NCI-H1930 (cell line): ENCODE data around the gene RNF208.

ENCODE experiments used
- DNase-seq, 2 experiments: peaks; one replicate each; lab custom pipeline; 2025; lab: John Stamatoyannopoulos, UW

Gene RNF208

DNA sequence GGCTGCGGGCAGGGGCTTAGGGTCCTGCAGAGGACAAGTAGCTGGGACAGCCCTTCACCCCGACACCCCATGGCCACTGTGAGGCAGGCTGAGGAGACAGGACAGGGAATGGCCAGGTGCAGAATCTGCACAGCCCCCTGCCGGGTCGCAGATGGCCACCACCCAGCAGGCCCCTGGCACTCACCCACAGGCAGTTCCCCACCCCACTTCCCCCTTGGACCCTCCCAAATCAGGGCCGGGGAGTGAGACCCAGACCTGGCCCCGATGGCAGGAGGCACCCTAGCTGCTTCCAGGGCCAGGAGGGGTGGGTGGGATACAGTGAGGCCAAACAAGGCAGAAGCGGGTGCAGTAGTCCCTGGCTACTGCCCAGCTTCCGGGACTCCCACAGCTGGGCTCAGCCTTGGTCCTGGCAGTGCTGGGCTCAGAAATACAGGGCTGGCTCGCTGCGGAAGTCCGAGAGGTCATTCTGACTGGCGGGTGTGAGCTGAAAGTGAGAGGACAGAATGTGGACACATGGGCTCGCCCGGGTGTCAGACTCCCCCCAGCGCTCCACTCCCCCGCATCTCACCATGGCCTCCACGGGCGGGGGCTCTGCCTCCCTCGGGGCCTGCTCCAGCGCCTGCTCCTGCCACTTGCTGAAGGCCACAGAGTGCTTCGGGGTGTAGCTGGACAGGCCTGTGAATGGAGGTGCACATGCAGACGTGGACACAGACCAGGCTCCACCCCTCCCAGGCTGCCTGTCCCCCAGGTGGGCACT, 30.2 kb downstream of the RNF208 start:
- no peak for DNase-seq

DNA sequence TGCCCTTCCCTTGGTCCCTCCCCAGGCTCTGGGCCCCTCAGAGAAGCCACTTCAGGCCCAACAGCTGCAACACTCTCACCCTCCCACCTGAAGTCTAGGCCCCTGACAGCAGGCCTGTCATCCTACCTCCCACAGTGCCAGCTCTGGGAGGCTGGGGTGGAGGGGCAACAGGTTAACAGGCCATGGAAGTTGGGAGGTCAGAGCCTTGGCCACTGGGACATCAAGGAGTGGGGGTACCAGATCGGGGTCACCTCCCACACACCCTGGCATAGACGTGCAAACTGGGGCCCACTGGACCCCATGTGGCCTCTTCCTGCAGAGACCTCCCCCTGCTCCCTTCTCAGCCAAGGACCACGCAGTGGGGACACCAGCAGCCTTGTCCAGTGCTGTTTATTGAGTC, 30.8 kb downstream of the RNF208 start:
- no peak for DNase-seq

DNA sequence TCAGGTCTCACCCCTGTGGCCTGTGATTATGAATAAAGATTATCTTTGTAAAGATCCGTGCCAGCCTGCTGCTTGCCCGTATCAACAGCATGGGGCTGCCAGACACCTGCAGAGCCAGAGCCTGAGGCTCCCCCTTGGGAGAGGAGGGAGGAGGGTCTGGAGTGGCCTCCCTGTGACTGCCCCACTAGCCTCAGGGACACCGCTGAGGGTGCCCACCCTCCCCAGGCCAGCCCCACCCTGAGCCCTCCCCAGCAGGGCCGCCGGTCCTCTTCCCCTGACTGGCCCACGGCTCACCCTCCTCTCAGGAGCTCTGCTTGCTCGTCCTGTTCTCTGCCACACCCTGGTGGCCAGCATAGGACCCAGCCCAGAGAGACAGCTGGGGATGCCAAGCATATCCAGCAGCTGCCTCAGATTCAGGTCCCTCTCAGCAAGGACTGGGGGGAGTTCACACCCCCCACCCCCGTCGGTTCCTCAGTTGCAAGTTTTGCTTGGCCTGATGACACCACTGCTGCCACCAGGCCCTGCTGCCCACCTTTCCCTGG, 31.7 kb downstream of the RNF208 start:
- DNase-seq = no peak

DNA sequence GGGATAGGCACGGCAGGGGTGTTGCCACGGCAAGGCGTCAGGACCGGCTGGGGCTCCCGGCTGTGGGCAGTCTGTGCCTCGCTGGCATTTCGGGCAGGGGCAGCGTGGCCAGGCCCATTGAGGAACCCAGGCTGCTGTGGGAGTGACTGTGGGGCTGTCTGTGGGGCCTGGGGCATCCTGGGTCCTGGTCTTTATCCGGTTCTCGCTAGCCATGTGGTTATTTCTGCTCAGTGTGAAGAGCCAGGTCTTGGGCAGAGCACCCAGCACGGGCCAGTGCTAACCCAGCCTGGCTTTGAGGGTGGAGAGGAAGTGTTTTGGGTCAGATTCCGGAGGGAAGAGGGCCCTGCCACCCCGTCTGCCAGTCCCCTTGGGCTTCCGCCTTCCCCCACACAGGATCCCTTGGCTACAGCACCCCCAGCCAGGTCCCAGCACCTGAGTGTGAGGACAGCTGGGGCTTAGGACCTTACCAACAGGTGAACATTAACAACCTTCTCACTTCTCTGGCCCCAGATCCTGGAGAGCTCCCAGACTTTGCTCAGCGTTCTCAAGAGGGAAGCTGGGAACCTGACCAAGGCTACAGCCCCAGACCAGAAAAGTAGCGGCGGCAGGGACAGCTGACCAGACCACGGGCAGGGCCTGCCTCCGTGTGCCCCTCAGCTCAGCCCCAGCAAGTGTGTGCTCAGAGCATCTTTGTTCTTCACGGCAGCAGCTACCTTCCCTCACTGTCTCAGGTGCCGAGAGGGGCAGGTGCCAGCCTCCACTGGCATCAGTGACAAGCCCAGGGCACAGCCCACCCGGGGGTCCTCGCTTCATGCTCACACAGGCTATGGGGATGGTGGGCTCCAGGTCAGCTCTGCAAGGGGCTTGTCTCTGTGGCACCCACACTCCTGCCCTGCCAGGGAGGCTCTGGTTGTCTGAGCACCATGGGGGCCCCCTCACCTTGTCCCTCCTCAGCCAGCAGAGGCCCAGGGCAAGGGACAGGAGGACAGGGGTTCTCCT, 32.4 kb downstream of the RNF208 start:
- no peak for DNase-seq

DNA sequence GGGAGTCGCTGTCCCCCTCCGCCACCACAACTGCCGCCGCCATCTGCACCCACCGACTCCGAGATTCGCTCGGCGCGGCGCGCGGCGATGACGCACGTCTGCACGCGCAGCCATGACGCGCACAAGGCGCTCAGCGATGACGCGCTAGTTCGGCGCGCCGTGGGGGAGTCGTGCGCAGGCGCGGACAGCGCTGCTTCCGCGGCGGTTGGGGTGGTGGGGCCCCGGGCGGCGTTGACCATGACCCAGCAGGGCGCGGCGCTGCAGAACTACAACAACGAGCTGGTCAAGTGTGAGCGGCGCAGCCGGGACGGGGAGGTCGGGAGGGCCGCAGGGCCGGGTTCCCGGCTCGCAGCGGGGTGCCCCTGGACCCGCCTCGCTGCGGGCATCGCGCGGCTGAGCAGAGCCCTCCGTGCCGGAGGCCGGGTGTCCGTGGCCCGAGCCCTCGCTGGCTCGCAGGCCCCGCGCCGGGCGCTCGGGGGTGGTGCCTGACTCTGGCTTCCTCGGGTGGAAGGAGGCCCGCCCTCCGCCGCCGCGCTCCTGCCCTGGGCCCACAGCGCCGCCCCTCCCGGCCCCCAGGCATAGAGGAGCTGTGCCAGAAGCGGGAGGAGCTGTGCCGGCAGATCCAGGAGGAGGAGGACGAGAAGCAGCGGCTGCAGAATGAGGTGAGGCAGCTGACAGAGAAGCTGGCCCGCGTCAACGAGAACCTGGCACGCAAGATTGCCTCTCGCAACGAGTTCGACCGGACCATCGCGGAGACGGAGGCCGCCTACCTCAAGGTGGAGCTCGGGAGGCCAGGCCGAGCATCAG, 33.3 kb downstream of the RNF208 start, which contains the start of the genes ANAPC2 and SSNA1:
Gene ANAPC2, minus strand, starts transcription at position 71 of the 807 bp plus-strand sequence. Its CDS starts 28 bp downstream, at position 43.
Gene SSNA1, plus strand, starts transcription at position 187 of the 807 bp plus-strand sequence. Its CDS starts 51 bp downstream, at position 238.
- DNase-seq = peak; percentile 89 to 97

DNA sequence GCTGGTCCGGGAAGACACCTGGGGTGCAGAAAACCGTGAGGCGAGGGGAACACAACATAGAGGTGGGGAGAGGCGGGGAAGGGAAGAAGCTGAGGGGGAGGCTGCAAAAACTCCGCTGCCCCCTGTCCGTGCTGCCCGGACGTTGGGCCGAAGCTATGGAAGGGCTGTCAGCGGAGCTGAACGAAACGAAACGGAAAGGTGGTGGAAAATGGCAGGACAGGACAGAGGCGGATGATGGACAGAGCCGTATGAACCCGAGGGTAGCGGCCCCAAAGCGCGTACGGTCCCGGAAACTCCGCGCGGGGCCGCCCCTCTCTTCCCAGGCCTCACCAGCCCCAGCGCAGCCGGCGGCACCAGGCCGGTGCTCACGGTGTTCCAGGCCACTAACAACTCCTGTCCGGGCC, 34.0 kb downstream of the RNF208 start:
- DNase-seq = no peak

DNA sequence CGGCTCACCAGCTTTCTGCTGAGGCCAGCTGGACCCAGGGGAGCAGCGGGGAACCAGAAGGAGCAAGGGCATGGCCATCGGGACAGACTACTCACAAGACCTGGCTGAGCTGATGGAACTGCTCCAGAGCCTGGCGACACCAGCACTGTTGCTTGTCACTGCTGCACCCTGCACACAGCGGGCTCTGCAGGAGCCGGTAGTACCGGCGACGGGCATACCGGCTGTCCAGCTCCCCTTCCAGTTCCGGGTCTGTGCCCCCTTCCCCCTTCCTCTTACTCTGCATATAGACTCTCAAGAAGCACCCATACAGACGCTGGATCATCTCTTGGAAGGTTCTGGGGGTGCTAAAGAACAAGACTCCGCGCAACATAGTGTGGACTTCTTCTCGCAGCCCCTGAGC, 34.7 kb downstream of the RNF208 start:
- no peak for DNase-seq

DNA sequence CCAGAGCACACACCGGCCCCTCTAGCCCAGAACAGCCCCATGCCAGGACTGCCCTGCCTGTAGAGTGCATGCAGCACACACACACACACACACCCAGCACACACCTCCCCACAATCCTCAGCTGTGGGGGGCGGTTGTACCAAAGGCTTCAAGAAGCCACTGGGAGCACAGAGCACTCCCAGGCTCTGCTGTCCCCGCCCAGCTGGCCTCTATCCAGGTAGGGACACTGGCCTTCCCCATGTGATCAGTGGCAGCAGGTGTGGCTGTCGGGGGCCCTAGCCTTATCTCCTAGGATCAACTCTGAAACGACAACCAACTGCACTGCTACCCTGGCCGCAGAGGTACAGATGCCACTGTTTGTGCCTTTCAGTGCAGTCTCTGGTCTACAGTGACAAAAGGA, 35.7 kb downstream of the RNF208 start:
- no peak for DNase-seq

DNA sequence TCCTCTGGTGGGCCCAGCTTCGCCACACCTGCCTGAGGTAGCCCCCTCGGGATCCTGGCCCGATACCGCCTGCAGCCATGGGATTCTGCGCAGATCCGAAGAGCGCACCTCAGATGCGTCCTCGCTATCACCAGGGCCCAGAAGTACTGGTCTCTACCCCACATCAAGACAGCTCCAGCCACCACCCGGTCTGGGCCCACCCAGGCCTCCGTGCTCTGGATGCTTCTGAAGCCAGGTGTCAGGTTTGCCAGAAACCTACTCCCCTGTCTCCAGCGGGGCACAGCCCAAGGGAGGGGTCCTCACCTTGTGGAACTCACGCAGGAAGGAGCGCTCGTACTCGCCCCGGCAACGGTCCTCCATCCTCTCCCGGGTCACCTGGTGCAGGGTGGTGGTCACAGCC, 36.1 kb downstream of the RNF208 start:
- DNase-seq = no peak

DNA sequence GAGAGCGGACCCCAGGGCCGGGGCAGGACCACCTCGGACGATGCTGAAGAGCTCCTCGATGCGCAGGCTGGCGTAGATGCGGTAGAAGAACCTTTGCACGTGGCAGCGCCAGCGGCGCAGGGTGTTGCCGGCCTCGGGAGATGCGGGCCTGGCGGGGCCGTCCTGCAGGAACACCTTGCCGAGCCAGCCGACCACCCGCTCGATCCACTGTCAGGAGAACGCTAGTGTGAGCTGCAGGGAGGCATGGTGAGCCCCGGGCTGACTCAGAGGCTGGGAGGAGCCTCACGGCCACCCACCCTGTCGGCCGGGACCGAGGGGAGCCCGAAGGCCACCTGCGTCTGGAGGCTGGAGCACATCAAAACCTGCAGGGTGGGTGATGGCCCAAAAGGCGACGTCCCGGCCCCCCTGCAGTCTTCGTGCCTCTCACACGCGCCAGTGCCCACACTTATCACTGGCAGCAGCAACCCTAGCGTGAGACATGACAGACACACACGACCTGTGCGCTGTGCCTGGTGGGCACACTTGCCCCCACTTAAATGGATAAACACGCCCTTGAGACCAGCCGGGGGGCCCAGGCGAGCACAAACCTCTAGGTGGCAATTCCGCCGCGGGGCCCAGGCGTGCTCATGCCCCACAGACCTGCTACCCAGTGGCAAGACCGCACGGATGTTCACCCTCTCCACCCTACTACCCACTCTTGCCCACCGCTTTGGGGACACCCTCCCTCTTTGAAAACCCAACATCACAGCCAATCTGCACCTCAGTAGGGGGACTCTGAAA, 37.0 kb downstream of the RNF208 start:
- DNase-seq = no peak

DNA sequence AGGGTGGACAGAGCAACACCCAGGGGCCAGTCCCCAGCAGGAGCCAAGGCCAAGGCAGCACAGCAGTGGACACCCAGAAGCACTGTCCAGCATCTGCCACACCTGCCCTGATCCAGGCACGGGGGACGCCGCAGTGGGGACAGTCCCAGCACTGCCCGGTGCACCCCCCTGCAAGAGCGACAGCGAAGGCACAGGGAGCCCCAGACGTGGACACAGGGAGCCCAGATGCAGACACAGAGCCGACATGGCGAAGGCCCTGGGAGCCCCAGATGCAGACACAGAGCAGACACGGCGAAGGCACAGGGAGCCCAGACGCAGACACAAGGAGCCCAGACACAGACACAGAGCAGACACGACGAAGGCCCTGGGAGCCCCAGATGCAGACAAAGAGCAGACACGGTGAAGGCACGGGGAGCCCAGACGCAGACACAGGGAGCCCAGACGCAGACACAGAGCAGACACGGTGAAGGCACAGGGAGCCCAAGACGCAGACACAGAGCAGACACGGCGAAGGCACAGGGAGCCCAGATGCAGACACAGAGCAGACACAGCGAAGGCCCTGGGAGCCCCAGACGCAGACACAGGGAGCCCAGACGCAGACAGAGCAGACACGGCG, 38.0 kb downstream of the RNF208 start:
- no peak for DNase-seq

DNA sequence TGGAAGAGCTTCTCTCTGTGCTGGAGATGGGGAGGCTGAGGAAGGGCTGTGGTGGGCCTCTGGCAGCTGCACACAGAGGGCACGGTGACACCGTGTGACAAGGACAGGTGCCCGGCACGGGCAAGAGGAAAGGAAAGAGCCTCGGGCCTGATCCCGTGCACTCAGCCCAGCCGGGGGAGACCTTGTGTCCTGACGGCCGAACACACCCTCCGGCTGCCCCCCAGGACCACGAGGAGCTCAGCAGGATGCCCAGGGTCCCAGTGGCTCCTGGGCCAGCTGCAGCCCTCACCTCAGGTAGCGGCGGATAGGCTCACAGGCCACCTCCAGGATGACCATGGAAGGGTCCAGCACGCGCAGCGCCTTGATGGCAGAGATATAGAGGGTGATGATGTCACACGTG, 39.2 kb downstream of the RNF208 start:
- DNase-seq = no peak

DNA sequence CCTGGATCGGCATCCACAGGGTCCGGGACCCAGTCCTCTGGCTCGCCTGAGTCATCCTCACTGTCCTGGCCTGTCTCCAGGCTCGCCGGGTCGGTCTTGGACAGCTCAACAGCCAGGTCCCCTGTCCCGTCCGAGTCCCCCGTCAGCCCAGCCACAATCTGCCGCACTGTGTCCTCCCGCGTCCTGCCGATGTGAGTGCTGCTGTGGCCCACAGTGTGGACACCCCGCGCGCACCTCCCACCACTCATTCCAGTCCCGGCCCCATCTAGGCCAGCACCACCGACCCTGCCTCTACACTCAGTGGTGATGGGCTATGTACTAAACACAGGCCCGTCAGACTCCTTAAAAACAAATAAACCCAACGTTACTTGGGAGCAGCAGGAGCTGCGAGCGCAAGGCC, 40.4 kb downstream of the RNF208 start:
- no peak for DNase-seq

DNA sequence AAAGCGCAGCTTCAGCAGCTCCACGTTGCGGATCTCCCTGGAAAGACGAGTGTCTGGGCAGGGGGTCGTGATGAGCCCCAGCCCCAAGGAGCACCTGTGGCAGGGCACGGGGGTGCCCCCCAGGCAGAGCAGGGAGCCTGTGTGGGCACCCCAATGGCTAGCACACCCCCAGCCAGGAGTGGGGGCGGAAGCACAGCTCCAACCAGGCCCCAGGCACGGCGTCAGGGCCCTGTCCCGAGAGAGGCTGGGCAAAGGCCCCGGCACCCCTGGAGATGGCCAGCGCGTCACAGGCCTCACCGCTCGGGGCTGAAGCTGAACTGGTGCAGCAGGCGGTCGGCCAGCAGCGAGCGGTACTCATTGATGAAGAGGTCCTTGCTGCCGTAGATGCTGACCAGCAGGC, 41.5 kb downstream of the RNF208 start:
- DNase-seq = no peak

DNA sequence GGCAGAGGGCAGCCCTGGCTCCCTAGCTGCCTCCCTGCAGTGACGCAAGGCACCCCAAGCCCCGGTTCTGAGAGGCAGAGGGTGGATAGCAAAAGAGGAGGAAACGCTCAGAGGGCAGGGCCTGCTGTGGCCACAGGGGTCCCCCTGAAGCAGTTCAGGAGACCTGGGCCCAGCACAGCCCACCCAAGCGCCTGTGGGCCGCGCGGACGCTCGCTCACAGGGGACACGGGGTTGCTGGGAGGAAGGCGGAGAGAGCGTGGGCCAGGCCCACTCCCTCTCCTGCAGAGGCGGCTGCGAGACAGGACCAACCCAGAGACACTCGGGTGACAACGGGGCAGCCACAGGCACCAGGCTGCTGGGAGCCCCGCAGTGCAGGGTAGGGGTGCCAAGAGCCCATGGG, 42.3 kb downstream of the RNF208 start:
- DNase-seq = no peak

DNA sequence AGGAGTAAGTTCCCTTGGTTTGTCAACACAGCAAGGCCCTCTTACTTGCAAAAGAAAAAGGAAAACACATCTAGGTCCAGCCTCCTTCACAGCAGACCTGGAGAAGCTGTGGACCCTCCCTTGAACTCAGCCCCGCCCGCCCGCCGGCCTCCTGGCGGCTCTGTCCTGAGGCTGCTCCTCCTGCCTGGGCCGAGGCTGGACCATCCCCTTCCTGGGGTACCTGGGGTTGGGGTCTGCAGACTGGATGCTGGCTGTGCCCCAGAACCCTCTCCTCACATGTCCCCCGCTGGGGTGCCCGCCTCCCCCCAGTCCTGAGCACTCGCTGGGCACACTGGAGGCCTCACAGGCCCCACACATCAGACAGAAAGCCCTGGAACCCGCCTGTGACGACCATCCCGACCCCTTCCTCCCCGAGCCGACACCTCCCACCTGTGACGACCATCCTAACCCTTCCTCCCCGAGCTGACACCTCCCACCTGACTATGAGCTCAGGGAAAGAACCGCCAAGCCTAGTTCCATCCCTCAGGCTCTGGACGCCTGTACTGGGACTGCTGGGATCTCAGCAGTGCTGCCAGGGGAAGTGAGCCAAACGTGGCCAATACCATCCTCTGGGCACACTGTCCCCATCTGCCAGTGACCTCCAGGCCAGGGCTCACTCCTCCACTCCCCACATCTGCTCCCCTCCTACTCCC, 43.0 kb downstream of the RNF208 start:
- DNase-seq = no peak

DNA sequence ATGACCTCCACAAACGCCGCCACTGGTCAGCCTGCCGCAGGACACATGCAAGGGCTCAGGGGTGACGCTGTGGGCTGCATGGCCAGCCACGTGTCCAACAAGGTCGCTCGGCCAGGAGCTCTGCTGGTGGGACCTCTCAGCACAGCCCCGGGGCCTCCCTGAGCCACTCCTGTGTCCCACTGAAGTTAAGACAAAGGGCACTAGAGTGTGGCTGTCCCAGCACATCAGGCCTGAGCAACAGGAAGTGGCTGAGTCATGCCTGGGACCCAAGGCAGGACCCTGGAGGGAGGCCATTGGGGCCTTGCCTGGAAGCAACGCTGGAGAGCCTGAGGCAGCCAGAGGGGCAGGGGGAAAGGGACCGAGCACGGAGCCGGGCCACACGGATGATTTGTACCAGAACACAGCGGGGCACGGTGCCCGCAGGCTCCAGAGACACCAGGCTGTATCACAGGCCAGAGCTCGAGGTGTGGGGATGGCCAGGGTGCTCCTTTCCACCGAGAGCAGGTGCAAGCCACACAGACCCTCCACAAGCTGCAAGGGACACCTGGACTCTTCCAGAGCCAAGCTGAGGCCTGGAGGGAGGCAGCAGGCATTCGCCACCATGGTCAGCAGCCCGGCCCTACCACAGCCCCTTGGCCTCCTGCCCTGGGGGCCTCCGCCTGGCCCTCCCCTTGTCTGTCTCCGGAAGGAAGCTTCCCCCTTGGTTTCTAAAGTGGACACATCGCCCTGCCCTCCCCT, 43.7 kb downstream of the RNF208 start:
- DNase-seq = no peak

DNA sequence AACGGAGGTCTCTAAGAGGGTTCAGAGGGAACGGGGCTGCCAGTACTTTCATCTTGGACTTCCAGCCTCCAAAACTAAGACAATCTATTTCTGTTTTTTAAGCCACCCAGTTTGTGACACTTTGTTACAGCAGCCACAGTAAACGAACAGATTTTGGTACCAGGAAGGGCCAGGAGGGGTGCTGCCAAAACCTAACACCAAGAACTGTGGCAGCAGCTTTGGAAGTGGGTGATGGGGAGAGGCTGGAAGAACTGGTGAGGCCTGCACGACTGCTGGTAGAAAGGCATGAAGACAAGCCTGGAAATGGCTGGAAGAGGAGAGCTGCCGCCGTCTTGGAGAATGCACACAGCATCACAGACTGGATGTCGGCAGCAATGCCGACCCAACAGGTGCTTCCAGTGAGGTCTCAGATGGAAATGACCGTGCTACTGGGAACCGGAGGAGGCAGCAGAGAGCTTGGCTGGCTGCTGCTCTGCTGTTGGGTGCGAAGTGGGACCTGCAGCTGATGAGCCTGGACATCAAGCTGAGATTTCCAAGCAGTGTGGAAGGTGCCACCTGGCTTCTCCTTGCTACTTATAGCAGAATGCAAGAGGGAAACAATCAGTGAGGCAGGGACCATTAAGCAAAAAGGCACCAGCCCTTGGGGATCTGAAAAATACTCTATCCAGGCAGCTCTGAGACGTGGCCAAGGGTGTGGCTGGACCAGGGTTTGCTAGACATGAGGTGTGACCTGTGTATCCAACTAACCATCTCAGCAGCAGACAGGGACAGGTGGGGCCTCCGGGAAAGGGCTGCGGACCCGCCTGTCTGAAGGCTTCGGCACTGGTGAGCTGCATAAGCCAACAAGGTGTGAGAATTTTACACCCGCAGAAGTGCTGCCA, 45.5 kb downstream of the RNF208 start:
- DNase-seq = peak; percentile 54 to 73
